ENCODE results near the gene HS6ST2.

- TF ChIP-seq EZH2phosphoT487 (IDR thresholded peaks at IDR 0.05; ENCODE audit: borderline replicate concordance), result no peak
- TF ChIP-seq JUND (IDR thresholded peaks at IDR 0.05), result no peak
- TF ChIP-seq SP1 (IDR thresholded peaks at IDR 0.05; ENCODE audit: low read depth), result no peak
- no peak for TF ChIP-seq CTCF (IDR thresholded peaks at IDR 0.05 in 2 of 3, conservative IDR thresholded peaks at IDR 0.05 in 1 of 3; ENCODE audit: borderline replicate concordance in 1 of 3, insufficient read depth in 1 of 3, low read depth in 2 of 3, low read length in 2 of 3)
- no peak for TF ChIP-seq SIN3A (IDR thresholded peaks at IDR 0.05; ENCODE audit: low read depth)
- no peak for TF ChIP-seq EGR1 (IDR thresholded peaks at IDR 0.05; ENCODE audit: low read depth)
- TF ChIP-seq MAX (IDR thresholded peaks at IDR 0.05), result no peak
- TF ChIP-seq CEBPB (IDR thresholded peaks at IDR 0.05; ENCODE audit: low read depth), result no peak
- no peak for TF ChIP-seq ATF3 (IDR thresholded peaks at IDR 0.05)
- TF ChIP-seq POLR2A (IDR thresholded peaks at IDR 0.05; ENCODE audit: borderline replicate concordance, extremely low read depth, insufficient read depth, insufficient read length), result no peak
- TF ChIP-seq YY1 (IDR thresholded peaks at IDR 0.05; ENCODE audit: extremely low read depth, insufficient replicate concordance, low read depth, low read length), result no peak
- TF ChIP-seq ZNF274 (IDR thresholded peaks at IDR 0.05; ENCODE audit: low read depth, low read length), result no peak
These were observed 137.8 kb downstream of the HS6ST2 start for GRCh38 chrX:132820675-132821074.

All from HCT116 (cell line).